NK-92 treated with Interleukin-12 subunit alpha and Interleukin-12 subunit beta, amount 100 ng/mL, for 24 hours (cell line): Measurements from ENCODE around the gene PLXNA4.

Source experiments
- DNase-seq: peaks from one replicate; lab custom pipeline; 2025; lab: John Stamatoyannopoulos, UW

Gene PLXNA4

GRCh38 chr7:132437730-132438129, 138.5 kb downstream of the PLXNA4 start:
- DNase-seq: no peak

DNA sequence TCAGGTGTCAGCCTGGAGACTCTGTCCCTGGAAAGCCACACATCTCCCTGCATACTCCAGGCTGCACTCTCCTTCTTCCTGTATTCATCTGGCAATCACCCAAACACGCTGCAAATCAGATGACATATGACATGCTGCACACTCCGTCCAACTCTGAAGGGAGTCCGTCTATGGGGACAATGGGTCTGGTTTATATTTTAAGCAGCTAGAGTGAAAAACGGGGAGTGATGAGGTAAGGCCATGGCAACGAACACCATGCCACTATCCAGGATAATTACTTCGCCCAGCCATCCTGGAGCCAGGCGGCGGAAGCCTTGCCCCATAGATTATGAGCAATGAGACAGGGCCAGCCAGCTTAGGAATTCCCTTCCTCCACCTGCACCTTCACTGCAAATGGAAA, 140.1 kb downstream of the PLXNA4 start:
- no peak for DNase-seq

GRCh38 chr7:132435016-132435990, 141.0 kb downstream of the PLXNA4 start:
- DNase-seq: no peak

- no peak for DNase-seq
These were observed 142.2 kb downstream of the PLXNA4 start for GRCh38 chr7:132434041-132434440.

- DNase-seq: no peak
These were observed 143.0 kb downstream of the PLXNA4 start for GRCh38 chr7:132433301-132433700.

GRCh38 chr7:132430861-132431822, 145.1 kb downstream of the PLXNA4 start:
- peak; percentile 84 for DNase-seq

- DNase-seq: no peak
These were observed 146.0 kb downstream of the PLXNA4 start for GRCh38 chr7:132430041-132430855.

DNA sequence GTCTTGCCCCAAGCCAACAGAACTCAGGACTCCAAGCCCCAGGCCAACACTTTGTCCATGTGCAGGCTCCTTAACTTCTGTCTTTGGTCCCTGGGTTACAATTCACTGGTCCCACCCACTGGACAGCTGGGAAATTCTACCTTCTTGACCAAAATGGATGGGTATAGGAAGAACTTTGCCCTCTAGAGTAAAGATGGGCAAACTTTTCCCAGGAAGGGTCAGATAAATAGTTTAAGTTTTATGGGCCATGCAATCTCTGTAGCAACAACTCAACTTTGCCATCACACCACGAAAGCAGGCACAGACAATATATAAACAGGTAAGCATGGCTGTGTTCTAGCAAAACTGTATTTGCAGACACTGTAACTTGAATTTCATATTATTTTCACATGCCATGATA, 147.1 kb downstream of the PLXNA4 start:
- no peak for DNase-seq

DNA sequence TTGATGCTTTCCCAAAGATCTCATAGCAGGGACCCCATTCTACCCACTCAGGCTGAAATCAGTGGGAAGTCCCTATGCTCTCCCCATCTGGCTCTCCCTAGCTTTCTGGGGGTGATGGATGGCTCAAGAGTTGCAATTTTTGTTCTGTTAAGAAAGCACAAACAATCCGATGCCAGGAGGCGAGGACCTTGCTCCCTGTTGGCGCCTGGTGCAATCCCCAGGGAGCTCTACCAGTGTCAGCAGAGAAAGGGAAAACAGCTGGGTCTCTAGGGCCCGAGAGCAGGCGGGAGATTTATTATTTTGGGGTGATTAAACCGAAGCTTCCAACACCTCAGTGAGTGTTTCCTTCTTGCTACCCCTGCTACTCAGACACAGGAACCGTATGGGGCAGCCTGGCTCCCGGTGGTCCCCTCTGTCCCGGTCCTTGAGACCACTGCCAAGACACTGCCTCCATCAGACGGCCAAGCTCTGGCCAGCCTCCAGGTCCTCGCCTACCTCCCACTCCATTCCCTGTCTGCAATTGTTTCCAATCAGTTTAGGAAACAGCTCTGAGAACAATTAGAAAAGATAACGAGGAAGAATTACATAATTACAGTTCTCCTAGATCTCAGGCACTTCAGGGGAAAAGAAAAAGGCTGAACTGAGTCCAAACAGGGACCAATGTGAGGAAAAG, 147.9 kb downstream of the PLXNA4 start:
- no peak for DNase-seq

- DNase-seq: no peak
These were observed 150.3 kb downstream of the PLXNA4 start for GRCh38 chr7:132425942-132426341.

DNA sequence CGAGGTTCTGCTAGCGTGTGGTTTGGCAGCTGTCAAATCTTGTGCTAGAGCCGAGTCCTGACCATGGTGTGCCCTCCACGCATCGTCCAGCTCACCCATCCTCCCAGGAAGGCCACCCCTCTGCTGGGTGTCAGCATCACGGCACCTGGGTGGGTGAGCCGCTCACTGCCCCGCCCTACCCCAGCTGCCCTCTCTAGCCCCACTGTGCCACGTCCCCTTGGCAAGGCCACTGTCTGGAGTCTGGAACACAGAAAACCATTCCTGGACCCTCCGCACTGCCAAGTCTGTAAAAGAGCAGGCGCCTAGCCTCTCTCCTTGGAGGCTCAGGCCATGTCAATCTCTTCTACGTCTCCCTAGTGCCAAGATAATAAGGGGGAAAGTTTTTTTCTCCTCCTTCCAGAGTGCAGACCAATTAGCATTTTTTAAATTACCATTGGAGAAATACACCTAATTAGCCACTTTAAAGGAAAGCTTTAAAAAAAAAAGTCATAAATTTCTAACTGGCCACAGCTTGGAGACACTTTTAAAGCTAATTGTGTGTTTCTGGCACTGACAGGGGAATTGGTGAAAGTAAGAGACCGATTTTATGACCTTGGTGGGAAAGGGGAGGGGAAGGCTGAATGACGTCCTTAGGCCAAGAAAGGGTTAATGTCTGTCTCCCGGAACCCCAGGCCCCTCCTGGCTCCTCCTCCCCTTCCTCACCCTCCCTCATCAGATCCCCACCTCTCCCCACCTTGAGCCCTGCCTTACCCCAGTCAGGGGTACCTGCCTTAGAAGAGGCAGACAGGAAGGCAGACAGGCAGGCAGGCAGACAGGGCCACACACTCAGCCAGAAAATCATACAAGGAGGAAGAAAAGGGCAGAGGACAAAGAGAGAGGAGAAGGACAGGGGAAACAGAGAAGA, 151.2 kb downstream of the PLXNA4 start:
- no peak for DNase-seq

DNA sequence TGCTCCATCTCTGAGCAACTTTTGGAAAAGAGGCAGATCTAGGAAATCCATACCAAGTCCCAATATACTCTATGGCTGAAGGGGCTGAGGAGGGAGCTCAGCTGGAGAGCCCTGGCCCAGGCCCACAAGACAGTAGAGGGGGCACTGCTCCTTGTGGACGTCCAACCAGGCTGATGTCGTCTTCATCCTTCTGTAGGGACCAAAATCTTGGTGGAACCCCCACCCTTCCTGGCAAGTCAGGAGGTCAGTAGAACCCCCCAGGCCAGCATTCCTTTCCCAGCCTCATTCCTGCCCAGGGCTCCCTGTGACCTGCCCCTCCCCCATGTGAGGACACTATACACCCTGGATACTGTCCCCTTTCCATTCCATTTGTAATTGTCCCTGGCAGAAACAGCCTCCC, 152.0 kb downstream of the PLXNA4 start:
- DNase-seq: no peak

DNA sequence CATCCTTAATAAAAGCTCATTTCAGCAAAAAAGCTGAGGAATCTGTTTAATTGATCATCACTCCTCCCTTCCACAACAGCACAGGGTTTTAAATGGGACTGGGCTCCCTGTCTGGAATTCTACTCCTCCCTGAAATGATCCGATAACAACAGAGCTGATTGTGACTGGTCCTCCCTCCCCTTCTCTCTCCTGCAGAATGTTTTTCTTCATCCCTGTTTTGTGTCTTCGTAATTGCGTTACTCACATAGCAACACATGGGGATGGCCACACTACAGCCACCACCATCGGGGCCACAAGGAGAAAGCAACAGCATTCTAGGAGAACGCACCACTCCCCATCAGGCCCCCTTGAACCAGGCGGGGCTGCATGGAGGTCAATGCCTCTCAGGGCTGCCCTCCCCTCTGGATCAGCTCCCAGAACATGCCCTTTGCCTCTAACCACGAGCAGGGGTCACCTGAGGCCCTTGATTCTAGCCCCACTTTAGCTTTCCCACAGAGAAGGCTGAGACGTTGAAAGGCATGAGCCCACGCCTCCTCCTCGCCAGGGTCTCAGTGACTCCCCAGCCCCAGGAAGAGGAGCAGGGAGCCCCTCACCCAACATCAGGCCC, 152.6 kb downstream of the PLXNA4 start:
- no peak for DNase-seq

- no peak for DNase-seq
These were observed 153.7 kb downstream of the PLXNA4 start for GRCh38 chr7:132422502-132423111.

DNA sequence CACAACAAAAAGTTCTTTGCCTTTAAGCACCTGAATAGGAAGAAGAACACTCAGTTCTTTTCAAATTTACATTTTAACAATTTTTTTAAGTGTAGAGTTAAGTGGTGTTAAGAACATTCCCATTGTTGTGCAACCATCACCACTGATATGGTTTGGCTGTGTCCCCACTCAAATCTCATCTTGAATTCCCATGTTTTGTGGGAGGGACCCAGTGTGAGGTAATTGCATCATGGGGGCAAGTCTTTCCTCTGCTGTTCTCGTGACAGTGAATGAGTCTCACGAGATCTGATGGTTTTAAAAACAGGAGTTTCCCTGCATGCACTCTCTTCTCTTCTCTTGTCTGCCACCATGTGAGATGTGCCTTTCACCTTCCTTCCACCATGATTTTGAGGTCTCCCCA, 155.7 kb downstream of the PLXNA4 start:
- DNase-seq: no peak

GRCh38 chr7:132419542-132419941, 156.7 kb downstream of the PLXNA4 start:
- DNase-seq: no peak

DNA sequence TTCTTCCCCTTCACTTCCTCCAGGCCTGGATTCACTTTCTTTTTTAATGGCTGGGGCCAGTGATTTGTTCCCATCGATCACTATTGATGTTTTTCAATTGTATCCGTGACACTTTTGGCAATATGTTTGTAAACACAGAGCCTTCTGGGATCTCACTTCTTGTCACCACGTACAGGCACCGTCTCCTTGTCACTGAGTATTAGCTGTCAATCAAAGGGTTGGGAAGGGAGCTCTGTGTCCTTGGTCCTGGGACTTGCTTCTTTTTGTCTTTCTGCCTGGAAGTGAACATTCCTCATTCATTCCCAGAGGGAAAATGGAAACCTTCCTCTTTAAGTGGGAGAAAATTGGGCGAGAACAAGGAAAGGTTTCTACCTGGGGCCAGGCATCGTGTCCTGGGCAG, 157.4 kb downstream of the PLXNA4 start:
- no peak for DNase-seq

DNA sequence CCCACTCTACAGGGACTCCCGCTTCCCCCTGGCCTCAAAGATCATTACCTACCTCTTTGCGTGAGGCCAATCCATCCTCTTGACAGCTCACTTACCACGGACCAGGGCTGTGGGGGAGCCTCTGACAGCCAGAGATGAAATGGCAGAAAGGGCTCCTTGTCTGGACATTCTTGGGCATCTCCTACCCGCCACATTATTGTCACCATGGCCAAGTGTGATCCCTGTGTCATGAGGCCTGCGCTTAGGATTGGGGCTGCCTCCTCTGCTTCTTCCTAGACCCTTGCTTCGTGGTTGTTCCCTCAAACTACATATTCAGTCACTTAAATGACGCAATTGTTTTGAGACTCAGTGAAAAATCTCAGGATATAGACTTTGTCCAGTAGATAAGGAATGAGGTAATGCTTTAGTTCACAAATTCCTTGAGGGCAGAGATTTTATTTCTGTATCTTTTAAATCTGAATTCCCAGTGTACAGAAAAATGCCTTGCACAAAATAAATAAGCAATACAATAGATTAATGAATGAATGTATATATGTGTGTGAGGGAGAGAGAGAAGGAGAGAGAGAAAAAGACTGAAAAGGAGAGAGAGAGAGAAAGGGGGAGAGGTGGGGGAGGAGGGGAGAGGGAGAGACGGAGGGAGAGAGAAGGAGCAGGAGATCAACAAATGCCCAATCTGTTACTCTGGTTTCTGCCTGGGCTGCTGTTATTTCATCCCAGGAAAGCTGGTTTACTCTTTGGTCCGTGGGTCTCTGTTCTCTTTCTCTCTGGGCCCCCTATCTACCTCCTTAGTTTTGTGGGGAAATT, 159.0 kb downstream of the PLXNA4 start:
- no peak for DNase-seq
